BJ (cell line): ENCODE measurements around the gene SHISAL1. TPM values are rescaled to one million over a fixed set of nuclear protein-coding genes. Genes with fewer than 3 reads are reported as not detected.

ENCODE experiments used
- CTCF ChIA-PET: fragments of 350-600 bp; formaldehyde crosslinking; extraction: SDS; loops from one replicate; lab custom pipeline; 2021; ENCODE audit warnings: antibody characterized with exemption, inconsistent platforms; lab: Yijun Ruan, JAX
- POLR2A ChIA-PET: fragments of 300-600 bp; sonication (Branson Sonifier 250); formaldehyde crosslinking; extraction: SDS; loops from one replicate; lab custom pipeline; 2021; ENCODE audit warnings: antibody characterized with exemption; lab: Charles Lee
- DNase-seq: peaks from one replicate; pipeline ENCODE4 v3.0.0-alpha.2; 2011; ENCODE audit warnings: low read depth
- H3K27me3 ChIP-seq: 2 replicates; pipeline ENCODE4 v1.6.0; 2011; ENCODE audit warnings: low read length; ENCODE audit not compliant: control insufficient read depth, insufficient read depth
- H3K36me3 ChIP-seq: 2 replicates; pipeline ENCODE4 v1.5.1; 2011; ENCODE audit warnings: low read length; ENCODE audit not compliant: control insufficient read depth, insufficient read depth
- H3K4me3 ChIP-seq: 2 replicates; pipeline ENCODE4 v1.5.1; 2011; ENCODE audit warnings: low read depth, mild to moderate bottlenecking, control low read depth, low read length
- CTCF ChIP-seq: IDR thresholded peaks from 2 replicates; pipeline ENCODE4 v1.5.1; 2011; ENCODE audit warnings: low read depth, mild to moderate bottlenecking, control low read depth, inconsistent platforms, low read length, moderate library complexity; ENCODE audit not compliant: insufficient read depth
- polyA plus RNA-seq: library from polyadenylated mRNA; depleted of rRNA; stranded (reverse); fragments of >200 nt; gene quantifications from 2 replicates; pipeline ENCODE4 v1.2.3, GENCODE V29; 2011

SHISAL1 gene
- polyA plus RNA-seq, 1 experiment, result 0.34 TPM

DNA sequence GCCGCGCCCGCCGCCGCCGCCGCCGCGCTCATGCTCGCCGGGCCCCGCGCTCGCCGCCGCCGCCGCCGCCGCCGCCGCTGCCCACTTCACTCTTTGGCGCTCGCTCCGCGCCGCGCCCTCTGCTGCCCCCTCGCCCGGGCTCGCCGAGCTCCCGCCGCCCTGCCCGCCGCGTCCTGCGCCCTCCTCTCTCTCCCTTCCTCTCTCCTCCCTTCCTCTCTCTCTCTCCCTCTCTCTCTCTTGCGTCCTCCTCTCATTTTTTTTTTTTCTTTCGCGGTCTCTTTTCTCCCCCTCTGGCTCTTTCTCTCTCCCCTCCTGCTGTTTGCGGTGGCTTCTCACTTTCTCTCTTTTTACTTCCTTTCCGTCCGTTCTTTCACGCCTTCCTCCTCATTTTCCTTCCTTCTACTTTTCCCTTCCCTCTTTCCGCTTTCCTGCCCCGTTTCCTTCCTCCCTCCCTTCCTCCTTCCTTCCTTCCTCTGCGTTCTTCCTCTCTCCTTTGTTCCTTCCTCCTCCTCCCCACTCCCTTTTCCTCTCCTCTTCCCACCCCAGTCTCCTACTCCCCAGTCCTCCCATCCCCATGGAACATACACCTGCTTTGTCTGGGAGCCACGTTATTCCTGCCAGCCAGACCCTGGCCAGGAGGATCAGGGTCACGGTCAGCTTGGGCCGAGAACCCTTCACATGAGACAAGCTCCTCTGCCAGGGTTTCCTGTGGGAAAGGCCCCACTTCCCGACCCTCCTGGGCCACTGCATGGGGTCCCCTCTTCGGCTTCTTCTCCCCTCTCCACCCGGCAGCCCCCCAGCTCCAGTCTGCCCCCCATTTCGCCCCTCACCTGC, 19.3 kb upstream of the SHISAL1 start:
- ChIA-PET POLR2A (no interaction called here), CTCF (interaction anchor here (0.6 to 1.4 kb wide), 5 partner anchors 17 to 339 kb away, joined by 3 to 4 read pairs (median 3); no protein-coding TSS in a partner anchor)
- peaks cover 18% of the 10 kb centered on the region for H3K27me3 ChIP-seq
- H3K4me3 ChIP-seq, result 0 out of 2 replicates have a peak overlapping the region, but pooled peaks have one; percentile 0
- H3K36me3 ChIP-seq, result no peaks in the 10 kb centered on the region
- no peak for DNase-seq
- no peak for TF ChIP-seq CTCF

DNA sequence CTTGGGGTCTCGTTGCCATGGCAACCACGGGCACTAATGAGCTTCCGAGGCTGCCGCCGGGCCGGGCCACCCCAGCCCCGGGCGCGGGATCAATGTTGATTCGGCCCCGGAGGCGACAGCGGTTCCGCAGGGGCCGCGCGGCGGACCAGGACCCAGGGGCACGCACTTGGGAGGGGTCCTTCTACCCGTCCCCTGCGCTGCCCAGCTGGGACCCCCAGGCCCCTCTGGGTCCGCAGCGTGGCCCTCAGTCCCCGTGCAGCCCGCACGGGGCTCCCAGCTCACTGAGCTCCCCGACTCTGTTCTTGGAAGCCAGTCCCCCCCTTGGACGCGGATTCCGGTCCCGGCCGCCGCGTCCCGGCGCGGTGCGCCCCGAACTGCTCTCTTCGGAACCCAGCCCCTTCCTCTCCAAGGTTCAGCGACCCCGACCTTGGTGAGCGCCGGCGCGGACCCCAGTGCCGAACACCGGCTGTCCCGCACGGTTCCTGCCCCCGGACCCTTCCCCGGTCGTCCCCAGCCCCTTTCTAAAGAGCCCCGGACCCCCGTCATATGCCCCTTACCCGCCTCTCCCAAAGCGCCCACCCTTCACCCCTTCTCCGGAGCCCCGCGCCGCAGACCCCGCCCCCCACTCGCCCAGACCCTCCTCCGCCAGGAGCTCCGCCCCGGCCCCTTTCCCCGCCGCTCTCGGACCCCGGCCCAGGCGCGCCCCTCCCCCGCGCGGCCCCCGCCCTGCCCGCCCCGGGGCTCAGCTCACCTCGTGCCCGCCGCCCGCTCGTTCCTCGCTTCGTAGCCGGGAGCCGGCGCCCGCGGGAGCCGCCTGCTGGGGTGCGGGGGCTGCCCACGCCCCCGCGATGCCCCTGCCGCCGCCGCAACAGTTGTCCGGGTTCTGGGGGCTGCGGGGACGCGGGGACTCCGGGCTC, 18.3 kb upstream of the SHISAL1 start:
- Histone ChIP-seq H3K27me3 (peaks cover 18% of the 10 kb centered on the region), H3K36me3 (no peaks in the 10 kb centered on the region), H3K4me3 (no peak overlapping the region)
- CTCF ChIA-PET, result interaction anchor here (0.6 to 1.4 kb wide), 5 partner anchors 16 to 338 kb away, joined by 3 to 4 read pairs (median 3); no protein-coding TSS in a partner anchor
- no peak for DNase-seq
- POLR2A ChIA-PET, result no interaction called here
- no peak for TF ChIP-seq CTCF

GRCh38 chr22:44330188-44330743, 17.5 kb upstream of the SHISAL1 start:
- Histone ChIP-seq H3K36me3 (no peaks in the 10 kb centered on the region), H3K27me3 (peaks cover 18% of the 10 kb centered on the region), H3K4me3 (no peak overlapping the region)
- DNase-seq, result no peak
- POLR2A ChIA-PET, result no interaction called here
- CTCF ChIA-PET, result interaction anchor here (1.4 kb wide), 1 partner anchor 337 kb away, joined by 3 read pairs; no protein-coding TSS in a partner anchor
- TF ChIP-seq CTCF, result no peak

- ChIA-PET POLR2A (no interaction called here), CTCF (no interaction called here)
- no peak for TF ChIP-seq CTCF
- Histone ChIP-seq H3K4me3 (no peak overlapping the region), H3K27me3 (peaks cover 19% of the 10 kb centered on the region), H3K36me3 (no peaks in the 10 kb centered on the region)
- DNase-seq, result no peak
Observed at GRCh38 chr22:44329179-44329796, 16.5 kb upstream of the SHISAL1 start.
